Right hindlimb (tissue), 1 donor: ENCODE measurements around the gene ANGPTL5.
A peak's percentile ranks its signal among the peaks of the same experiment; 100 is the strongest.
"Not testable (repeated sequence)": the region's sequence is repeated elsewhere in the genome, so short reads cannot be mapped to it uniquely, and the experiment has no call there.

Experiments used
- DNase-seq: peaks from one replicate; pipeline ENCODE4 v3.0.0-alpha.2; 2018

ANGPTL5 gene

DNA sequence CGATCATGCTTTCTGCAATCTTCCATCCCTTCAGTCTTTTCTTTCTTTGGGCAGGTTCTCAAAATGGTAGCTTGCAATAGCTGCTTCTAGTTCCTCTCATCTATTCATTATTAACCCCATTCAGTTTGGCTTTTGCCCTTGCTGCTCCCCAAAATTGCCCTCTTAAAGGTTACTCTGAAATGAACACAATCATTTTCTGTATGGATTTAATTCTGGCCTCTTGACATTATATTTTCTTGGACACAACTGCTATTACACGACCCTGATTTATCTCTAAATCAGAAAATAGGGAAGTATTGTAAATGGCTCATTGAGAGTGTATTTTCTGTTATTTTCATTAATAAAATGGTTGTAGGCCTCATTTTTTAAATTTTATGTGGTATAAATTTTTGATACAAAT, at the start of gene ANGPTL5:
Gene ANGPTL5, minus strand, starts transcription at position 101 of the 400 bp plus-strand sequence. CDS start 8,613 bp downstream, outside the sequence.
- DNase-seq: no peak

- not testable (repeated sequence) for DNase-seq
Observed at GRCh38 chr11:101964200-101964599, 47.9 kb upstream of the ANGPTL5 start.

- no peak for DNase-seq
Observed at GRCh38 chr11:101960231-101960630, 43.9 kb upstream of the ANGPTL5 start.

GRCh38 chr11:101955701-101956100, 39.4 kb upstream of the ANGPTL5 start:
- DNase-seq: no peak

- DNase-seq: no peak
Observed at GRCh38 chr11:101955278-101955677, 39.0 kb upstream of the ANGPTL5 start.

- no peak for DNase-seq
Observed at GRCh38 chr11:101949680-101950220, 33.4 kb upstream of the ANGPTL5 start.

DNA sequence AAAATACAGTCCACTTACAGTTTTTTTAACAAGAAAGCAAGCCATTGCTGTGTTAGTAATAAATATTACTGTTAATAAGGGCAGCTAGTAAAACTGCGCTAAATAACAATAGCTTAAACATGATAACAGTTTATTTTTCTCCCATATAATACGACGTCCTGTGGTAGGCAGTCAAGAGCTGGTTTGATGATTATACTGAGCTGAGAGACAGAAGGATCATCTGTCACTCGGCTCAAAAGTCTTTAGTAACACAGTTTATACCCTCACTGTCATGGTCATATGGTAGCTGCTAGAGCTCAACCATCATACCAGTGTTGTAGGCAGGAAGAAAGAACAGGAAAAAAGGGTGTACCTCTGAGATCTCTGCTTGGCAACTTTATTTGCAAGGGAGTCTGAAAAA, 29.1 kb upstream of the ANGPTL5 start:
- DNase-seq: no peak

DNA sequence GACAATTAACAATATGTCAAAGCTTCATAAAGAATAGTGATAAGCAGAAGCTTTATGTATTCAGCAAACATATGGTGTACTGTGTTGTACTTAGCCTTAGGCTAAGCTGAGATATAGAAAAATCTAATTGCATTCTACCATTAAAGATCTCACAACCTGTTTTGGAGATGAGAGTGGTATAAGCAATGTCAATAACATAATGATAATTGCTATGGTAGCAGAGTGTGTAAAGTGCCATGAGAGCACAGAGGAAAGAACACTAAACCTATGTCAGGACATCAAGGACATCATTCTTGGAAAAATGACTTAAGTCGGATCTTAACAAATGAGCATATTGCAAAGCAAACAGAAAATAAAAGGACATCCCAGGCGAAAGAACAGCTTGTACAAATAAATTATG, 28.6 kb upstream of the ANGPTL5 start:
- no peak for DNase-seq

DNA sequence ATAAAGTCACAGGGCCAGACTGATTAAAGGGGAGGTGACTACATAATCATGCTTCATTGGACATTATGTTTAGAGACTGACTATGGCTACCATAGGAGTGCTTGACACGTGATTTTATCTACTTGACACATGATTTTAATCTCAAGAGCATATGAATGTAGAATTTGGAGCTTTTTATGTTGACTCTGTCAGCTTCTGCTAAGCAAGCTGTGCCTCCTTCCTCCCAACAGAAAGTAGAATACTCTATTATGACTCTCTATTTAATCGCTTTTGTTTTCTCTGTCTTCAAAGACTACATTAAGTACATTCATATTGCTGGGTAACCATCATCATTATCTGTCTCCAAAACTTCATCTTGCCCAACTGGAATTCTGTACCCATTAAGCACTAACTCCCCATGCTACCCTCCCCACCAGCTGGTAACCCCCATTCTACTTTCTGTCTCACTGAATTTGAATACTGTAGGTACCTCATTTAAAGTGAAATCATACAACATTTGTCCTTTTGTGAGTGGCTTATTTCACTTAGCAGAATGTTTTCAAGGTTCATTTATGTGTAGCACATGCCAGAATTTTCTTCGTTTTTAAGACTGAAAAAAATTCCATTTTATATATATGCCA, 24.7 kb upstream of the ANGPTL5 start:
- DNase-seq: no peak

DNA sequence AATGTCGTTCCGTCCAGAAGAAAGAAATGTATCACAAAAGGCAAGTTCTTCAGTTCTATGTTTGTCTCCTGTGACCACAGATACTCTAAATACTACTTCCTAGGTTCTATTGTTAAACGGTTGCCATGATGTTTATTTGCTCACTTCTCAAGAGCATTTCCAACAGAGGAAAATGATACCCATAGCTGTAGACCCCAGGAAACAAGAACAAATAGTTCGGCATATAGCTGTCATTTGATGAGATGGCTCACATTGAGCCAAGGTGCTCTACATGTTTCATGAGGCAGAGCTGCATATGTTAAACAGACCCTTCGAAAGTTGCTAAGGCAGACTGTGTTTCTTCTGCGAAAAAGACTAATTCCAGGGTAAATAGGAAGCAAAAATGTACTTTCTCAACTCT, 15.4 kb upstream of the ANGPTL5 start:
- no peak for DNase-seq

DNA sequence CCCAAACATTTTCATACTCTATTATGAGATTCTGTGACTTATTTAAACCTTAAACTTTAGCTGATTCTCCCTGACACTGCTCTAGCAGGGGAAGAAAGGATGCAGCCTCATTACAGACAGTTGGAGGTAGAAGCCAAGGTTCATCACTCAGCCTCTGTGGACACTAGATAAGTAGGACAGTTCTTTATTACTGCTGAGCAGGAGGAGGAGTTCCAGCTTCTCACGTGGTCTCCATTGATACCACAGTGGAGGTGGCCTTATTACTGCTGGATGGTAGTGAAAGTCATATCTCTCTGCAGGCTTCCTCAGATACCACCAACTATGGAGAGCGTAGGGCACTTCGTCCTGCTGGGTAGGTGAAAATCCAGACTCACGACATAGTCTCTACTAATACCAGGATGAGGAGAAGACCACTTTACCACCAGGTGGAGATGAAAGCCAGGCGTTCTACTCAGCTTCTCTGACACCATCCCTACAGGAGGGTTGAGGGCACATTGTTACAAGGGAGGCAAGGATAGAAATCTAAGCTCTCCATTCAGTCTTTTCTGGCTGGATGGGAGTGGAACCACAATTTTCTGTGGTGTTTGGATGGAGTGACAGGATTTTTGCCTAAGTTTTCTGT, 13.1 kb upstream of the ANGPTL5 start:
- no peak for DNase-seq

- DNase-seq: no peak
Observed at GRCh38 chr11:101923554-101923953, 7.2 kb upstream of the ANGPTL5 start.

DNA sequence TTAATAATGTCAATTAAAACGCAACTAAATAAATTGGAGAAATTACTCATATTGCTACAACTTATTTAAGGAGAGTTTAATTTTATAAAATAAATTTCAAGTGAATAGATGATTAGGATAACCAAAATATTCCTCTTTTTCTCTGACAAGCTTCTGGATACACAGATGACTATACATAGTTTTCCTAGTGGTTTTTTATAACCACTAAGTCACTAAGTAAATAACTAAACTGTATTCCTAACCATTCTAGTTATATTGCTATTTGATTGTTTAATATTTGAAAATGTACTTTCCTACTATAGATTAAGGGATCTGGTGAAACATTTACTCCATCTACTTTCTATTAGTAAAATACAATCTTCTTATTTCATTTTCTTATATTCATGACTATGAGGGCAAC, 4.7 kb upstream of the ANGPTL5 start:
- DNase-seq: no peak

GRCh38 chr11:101917226-101917625, 904 bp upstream of the ANGPTL5 start:
- DNase-seq: no peak

DNA sequence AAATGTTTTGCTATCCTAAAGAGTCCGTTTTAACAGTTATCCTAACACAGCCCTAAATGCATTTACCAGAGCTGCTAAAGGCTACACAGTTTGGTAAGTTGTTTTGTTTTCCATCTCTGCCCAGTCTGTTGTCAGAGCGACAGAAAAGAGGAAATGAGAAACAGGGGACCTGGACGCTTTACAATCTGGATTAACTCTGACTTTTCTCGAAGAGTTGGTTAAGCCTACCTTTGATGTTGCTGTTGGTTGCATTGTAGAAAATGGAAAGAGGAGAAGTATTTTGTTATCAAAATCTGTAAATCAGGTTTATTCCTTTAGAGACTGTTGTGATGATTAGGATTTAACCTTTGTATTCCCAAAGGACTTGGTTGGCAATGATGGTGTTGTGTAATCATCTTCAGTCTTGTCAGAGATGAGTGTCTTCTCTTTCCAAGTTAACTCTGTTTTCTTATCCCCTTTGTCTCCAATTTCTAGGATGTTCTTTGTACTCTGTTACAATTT, 481 bp downstream of the ANGPTL5 start:
- peak; percentile 44 for DNase-seq

DNA sequence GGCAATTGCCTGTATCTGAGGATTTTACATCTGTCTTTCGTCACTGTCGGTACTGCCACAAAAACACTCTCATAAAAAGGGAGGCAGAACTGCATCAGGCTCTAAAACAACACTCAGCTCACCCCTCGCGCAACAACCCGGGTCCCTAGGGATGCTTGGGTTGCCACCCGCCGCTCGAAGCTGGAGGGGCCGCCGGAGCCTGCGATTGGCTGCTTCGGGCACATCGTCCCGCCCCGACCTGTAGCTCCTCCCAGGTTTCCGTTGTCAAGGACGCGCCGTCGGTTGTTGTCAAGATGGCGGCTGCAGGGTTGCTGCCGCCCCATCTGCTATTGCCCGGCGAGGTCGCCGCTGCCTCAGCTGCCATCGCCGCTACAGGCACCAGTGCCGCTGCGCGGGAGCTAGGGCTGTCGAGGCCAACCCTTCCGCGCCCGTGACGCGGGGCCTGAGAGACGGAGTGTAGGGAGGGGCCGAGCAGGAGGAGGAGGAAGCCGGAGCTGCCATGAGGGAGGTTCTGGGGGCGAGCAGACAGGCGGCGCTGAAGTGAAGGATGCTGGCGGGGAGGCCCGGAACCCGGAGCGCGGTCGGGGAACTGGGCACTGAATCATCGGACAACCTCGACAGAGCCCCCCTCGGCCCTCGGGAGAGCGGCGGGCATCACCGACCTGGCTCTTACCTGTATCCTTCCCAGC, 1.4 kb downstream of the ANGPTL5 start, which contains the start of gene CEP126:
Gene CEP126, plus strand, starts transcription at position 273 of the 689 bp plus-strand sequence. Its CDS starts 275 bp downstream, at position 548.
- peak; percentile 98 for DNase-seq

GRCh38 chr11:101914341-101914737, 2.0 kb downstream of the ANGPTL5 start:
- peak; percentile 67 for DNase-seq

DNA sequence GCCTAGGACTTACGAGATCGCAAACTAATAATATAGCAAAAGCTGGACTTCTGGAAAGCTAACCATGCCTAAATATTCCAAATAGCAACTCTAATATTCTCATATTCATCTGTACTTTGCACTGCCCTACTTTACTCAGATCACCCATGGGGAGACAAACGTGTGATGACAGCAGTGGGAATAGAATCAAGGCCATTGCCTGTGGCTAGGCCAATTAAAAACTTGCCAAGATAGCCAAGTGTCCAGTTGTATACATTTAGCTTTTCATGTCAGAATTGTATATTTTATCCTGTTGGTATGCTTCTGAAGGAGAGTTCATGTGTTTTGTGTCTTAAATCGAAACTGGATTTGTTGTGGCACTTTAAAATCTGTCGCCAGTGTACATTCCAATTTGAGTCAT, 2.7 kb downstream of the ANGPTL5 start:
- no peak for DNase-seq

DNA sequence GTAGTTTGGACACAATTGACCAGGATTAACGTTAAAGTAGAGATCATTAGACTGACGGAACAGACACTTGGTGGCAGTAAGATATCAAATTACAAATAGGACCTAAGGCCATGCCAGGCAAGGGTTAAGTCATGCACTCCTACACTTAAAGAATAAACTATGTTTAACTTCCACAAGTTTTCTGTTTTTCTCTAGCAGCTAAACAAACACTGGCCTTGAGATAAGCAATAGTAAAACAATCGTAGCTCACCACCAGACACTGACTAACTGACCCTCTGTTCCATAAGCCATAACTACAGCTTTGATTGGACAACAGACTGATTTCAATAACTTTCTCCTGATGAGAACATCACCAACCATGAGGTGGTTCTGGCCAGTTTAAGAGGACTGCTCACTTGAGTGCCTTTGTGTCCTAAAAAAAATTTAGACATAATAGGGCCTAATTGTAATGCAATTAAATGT, 3.5 kb downstream of the ANGPTL5 start:
- no peak for DNase-seq

GRCh38 chr11:101909087-101909486, 7.2 kb downstream of the ANGPTL5 start:
- DNase-seq: no peak

- no peak for DNase-seq
Observed at GRCh38 chr11:101907815-101908214, 8.5 kb downstream of the ANGPTL5 start.

DNA sequence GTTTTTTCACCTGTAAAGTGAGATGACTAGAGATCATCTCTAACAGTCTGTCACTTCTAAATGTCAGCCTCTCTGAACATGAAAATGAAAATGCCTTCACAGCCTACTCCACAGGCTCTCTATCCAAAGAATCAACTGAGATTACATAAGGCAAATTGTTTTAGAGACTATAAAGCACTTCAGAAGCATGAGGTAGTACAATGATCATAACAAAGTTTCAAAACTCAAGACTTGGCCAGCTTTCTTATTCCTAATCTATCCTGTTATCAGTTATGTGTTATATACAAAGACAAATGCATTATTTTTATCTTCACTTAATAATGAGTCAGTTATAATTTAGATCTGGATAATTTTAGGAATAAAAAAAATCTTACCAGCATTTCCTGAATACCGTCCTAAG, 21.8 kb downstream of the ANGPTL5 start:
- DNase-seq: no peak

- no peak for DNase-seq
Observed at GRCh38 chr11:101889767-101890166, 26.6 kb downstream of the ANGPTL5 start.

GRCh38 chr11:101885631-101886030, 30.7 kb downstream of the ANGPTL5 start:
- DNase-seq: no peak
